PC-3 (cell line): Measurements from ENCODE around the gene SLC22A5. TPM values are rescaled to one million over a fixed set of nuclear protein-coding genes. Genes with fewer than 3 reads are reported as not detected.

ENCODE experiments used
- ATAC-seq: fragments of 200-7000 bp; cut with Tn5 transposase; 2 replicates; pipeline ENCODE4 v1.9.1; 2020; ENCODE audit warnings: mild to moderate bottlenecking, moderate library complexity
- BruUV-seq: library from RNA; stranded (reverse); fragments of 400-500 nt; replicated peaks from 2 replicates; lab custom pipeline; 2021; lab: Mats Ljungman, UMichigan
- CTCF ChIA-PET: fragments of 300-600 bp; sonication (Branson Sonifier 250); formaldehyde crosslinking; loops from one replicate; lab custom pipeline; 2022; ENCODE audit warnings: antibody characterized with exemption; lab: Charles Lee
- POLR2A ChIA-PET: fragments of 300-600 bp; sonication (Branson Sonifier 250); formaldehyde crosslinking; loops from one replicate; lab custom pipeline; 2022; ENCODE audit warnings: antibody characterized with exemption; ENCODE audit not compliant: unreplicated experiment; lab: Charles Lee
- DNase-seq: peaks from one replicate; pipeline ENCODE4 v3.0.0-alpha.2; 2015
- H2AFZ ChIP-seq: fragments of 300-600 bp; sonication (generic); 2 replicates; pipeline ENCODE4 v1.6.0; 2016; ENCODE audit warnings: antibody characterized with exemption, low read length
- H3F3A ChIP-seq: fragments of 300-600 bp; sonication (generic); one replicate; pipeline ENCODE4 v1.6.0; 2017; ENCODE audit warnings: antibody characterized with exemption, low read length, control low read depth, mild to moderate bottlenecking; ENCODE audit not compliant: unreplicated experiment
- H3K27ac ChIP-seq: fragments of 300-600 bp; sonication (generic); 2 replicates; pipeline ENCODE4 v1.5.1; 2016; ENCODE audit warnings: mild to moderate bottlenecking, low read length
- H3K27me3 ChIP-seq: fragments of 300-600 bp; sonication (generic); 2 replicates; pipeline ENCODE4 v1.6.1; 2016; ENCODE audit warnings: low read length, mixed read lengths
- H3K36me3 ChIP-seq: fragments of 300-600 bp; sonication (generic); 2 replicates; pipeline ENCODE4 v1.6.1; 2016; ENCODE audit warnings: low read depth, mixed run types, low read length, mixed read lengths
- H3K4me1 ChIP-seq: fragments of 300-600 bp; sonication (generic); 2 replicates; pipeline ENCODE4 v1.5.1; 2016; ENCODE audit warnings: low read length; ENCODE audit not compliant: insufficient read depth
- H3K4me2 ChIP-seq: fragments of 300-600 bp; sonication (generic); 2 replicates; pipeline ENCODE4 v1.6.0; 2016; ENCODE audit warnings: low read length
- H3K4me3 ChIP-seq: fragments of 300-600 bp; sonication (generic); 2 replicates; pipeline ENCODE4 v1.5.1; 2016; ENCODE audit warnings: mild to moderate bottlenecking, low read length, mixed read lengths
- H3K79me2 ChIP-seq: fragments of 300-600 bp; sonication (generic); 2 replicates; pipeline ENCODE4 v1.6.1; 2017; ENCODE audit warnings: low read length, mixed read lengths
- H3K9ac ChIP-seq: fragments of 300-600 bp; sonication (generic); 2 replicates; pipeline ENCODE4 v1.6.0; 2016; ENCODE audit warnings: mild to moderate bottlenecking, low read length
- H3K9me2 ChIP-seq: fragments of 300-600 bp; sonication (generic); replicated peaks from 2 replicates; pipeline ENCODE4 v1.6.1; 2016; ENCODE audit warnings: mixed run types, low read length, mixed read lengths
- H3K9me3 ChIP-seq: fragments of 300-600 bp; sonication (generic); 2 replicates; pipeline ENCODE4 v1.6.1; 2016; ENCODE audit warnings: low read length, mixed read lengths
- H4K20me1 ChIP-seq: fragments of 300-600 bp; sonication (generic); 2 replicates; pipeline ENCODE4 v1.6.1; 2016; ENCODE audit warnings: low read length, mixed read lengths
- CTCF ChIP-seq: fragments of 300-600 bp; sonication (generic); conservative IDR thresholded peaks from 2 replicates; pipeline ENCODE4 v1.5.1; 2017; ENCODE audit warnings: antibody characterized with exemption, low read depth, mild to moderate bottlenecking, low read length
- EZH2 ChIP-seq: fragments of 300-600 bp; sonication (generic); IDR thresholded peaks from one replicate; pipeline ENCODE4 v1.6.1; 2017; ENCODE audit warnings: antibody characterized with exemption, mild to moderate bottlenecking, low read length; ENCODE audit not compliant: unreplicated experiment
- EZH2phosphoT487 ChIP-seq: fragments of 300-600 bp; sonication (generic); IDR thresholded peaks from 2 replicates; pipeline ENCODE4 v1.6.1; 2018; ENCODE audit warnings: mild to moderate bottlenecking, antibody characterized with exemption, low read length, borderline replicate concordance
- intact Hi-C: fragments of 100-400 bp; cut with micrococcal nuclease; formaldehyde crosslinking; loops from 2 replicates; pipeline ENCODE4 v1.9.0; 2023
- total RNA-seq: library from RNA; depleted of rRNA; stranded (reverse); fragments of >200 nt; gene quantifications from 2 replicates; pipeline ENCODE4 v1.2.3, GENCODE V29; 2014

The SLC22A5 gene
- total RNA-seq, 1 experiment from 2014 or later, result 8.2 TPM

GRCh38 chr5:132383984-132384383, 14.5 kb downstream of the SLC22A5 start:
- Histone ChIP-seq H3K4me2 (no peak overlapping the region), H3K9me2 (no peaks in the 10 kb centered on the region), H3K4me3 (no peak overlapping the region), H3K36me3 (no peaks in the 10 kb centered on the region; the same call in 1 of the 2 replicates), H3F3A (peaks cover 10% of the 10 kb centered on the region), H2AFZ (no peak overlapping the region), H3K27me3 (no peaks in the 10 kb centered on the region), H3K4me1 (peaks cover 35% of the 10 kb centered on the region), H3K79me2 (no peaks in the 10 kb centered on the region), H3K9ac (no peak overlapping the region), H3K27ac (no peak overlapping the region), H3K9me3 (no peaks in the 10 kb centered on the region), H4K20me1 (no peaks in the 10 kb centered on the region)
- ChIA-PET CTCF (no interaction called here), POLR2A (no interaction called here)
- intact Hi-C loops, result loop anchor here (10.0 kb wide), 1 partner anchor 331 kb away; no protein-coding TSS in a partner anchor
- TF ChIP-seq EZH2 (no peak), CTCF (no peak), EZH2phosphoT487 (no peak)
- BruUV-seq, result no TSS peak
- ATAC-seq, result no peak
- DNase-seq, result no peak

GRCh38 chr5:132384506-132385050, 15.1 kb downstream of the SLC22A5 start:
- CTCF ChIA-PET, result no interaction called here
- Histone ChIP-seq H3K4me2 (no peak overlapping the region), H3K27ac (no peak overlapping the region), H3K9me3 (no peaks in the 10 kb centered on the region), H3F3A (peaks cover 11% of the 10 kb centered on the region), H4K20me1 (no peaks in the 10 kb centered on the region), H3K27me3 (no peaks in the 10 kb centered on the region), H3K79me2 (no peaks in the 10 kb centered on the region), H3K9ac (no peak overlapping the region), H3K4me3 (no peak overlapping the region), H3K4me1 (peaks cover 38% of the 10 kb centered on the region), H3K9me2 (no peaks in the 10 kb centered on the region), H2AFZ (no peak overlapping the region), H3K36me3 (no peaks in the 10 kb centered on the region; the same call in 1 of the 2 replicates)
- BruUV-seq, result no TSS peak
- TF ChIP-seq EZH2 (no peak), EZH2phosphoT487 (no peak), CTCF (no peak)
- POLR2A ChIA-PET, result no interaction called here
- intact Hi-C loops, result loop anchor here (5.0 to 10.0 kb wide), 5 partner anchors 92 to 438 kb away; partner anchors contain the start of gene SLC22A4
- no peak for DNase-seq
- no peak for ATAC-seq
